ENCODE measurements around the gene PARD3.

The PARD3 gene

DNA sequence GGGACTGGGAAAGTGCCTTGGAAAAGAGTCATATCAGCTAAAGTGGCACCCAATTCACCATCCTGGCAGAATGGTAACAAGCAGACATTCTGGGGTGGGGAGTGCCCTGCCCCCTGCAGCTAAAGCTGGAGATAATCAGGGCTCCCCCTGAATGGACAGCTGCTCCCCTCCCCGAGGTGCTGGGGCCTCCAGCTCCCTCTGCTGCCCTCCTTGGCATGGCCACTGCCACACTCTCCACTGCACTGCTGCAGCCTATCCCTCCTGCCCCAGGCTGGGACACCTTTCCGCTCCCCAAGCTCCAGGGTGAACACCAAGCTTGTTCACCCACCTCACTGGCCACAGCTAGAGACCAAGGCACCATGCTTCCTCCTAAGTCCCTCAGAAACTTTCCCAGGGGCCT, 9.8 kb upstream of the PARD3 start:
- DNase-seq (ENCODE audit: low spot score), result no peak

DNA sequence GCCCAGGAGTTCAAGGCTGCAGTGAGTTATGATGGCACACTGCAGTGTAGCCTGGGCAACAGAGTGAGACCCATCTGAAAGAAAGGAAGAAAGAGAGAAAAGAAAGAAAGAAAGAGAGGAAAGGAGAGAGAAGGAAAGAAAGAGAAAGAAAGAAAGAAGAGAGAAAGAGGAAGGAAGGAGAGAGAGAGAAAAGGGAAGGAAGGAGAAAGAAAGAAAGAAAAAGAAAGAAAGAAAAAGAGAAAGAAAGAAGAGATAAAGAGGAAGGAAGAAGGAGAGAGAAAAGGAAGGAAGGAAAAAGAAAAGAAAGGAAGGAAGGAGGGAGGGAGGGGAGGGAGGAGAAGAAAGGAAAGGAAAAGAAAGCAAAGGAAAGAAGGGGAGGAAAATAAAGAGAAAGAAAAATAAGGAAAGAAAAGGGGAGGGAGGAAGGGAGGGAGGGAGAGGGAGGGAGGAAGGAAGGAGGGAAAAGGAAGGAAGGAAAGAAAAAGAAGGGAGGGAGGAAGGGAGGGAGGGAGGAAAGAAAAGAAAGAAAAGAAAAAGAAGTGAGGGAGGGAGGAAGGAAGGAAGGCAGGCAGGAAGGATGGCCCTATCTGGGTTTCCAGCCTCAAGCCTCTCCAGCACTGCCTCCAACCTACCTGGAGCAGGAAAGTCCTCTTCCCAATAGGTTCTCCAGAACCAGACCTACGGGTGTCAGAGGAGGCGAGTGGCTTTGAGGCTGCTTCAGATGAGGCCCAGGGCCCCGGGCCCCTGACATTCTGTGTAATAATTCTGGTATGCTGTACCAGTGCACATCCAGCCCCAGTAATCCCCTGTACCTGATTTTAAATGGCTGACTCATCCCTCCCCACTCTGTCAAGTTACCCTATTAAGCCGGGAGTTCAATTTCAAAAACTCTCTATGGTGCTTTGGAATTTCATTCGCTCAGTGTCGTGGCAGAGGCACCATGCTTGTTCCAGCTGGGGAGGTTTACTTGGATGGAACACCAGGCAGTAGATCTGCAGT, 6.8 kb upstream of the PARD3 start:
- DNase-seq (ENCODE audit: low spot score), result no peak

DNA sequence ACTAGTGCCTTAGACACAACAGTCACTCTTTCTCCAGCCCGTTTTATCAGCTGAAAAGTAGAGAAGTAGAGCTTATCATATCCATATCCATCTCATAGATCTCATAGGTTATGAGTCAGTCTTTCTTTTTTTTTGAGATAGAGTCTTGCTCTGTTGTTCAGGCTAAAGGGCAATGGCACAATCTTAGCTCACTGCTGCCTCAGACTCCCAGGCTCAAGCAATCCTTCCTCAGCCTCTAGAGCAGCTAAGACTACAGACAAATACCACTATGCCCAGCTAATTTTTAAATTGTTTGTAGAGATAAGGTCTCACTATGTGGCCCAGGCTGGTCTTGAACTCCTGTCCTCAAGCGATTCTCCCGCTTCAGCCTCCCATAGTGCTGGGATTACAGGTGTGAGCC, 2.5 kb upstream of the PARD3 start:
- DNase-seq (ENCODE audit: low spot score), result no peak

DNA sequence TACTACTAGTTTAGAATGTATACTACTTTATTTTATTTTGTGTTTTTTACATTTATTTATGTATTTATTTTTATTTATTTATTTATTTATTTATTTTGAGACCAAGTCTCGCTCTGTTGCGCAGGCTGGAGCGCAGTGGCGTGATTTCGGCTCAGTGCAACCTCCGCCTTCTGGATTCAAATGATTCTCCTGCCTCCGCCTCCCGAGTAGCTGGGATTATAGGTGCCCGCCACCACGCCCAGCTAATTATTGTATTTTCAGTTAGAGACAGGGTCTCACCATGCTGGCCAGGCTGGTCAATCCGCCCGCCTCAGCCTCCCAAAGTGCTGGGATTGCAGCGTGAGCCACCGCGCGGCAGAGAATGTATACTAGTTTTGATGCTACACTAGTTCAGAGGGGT, 2.0 kb upstream of the PARD3 start:
- no peak for DNase-seq (ENCODE audit: low spot score)

DNA sequence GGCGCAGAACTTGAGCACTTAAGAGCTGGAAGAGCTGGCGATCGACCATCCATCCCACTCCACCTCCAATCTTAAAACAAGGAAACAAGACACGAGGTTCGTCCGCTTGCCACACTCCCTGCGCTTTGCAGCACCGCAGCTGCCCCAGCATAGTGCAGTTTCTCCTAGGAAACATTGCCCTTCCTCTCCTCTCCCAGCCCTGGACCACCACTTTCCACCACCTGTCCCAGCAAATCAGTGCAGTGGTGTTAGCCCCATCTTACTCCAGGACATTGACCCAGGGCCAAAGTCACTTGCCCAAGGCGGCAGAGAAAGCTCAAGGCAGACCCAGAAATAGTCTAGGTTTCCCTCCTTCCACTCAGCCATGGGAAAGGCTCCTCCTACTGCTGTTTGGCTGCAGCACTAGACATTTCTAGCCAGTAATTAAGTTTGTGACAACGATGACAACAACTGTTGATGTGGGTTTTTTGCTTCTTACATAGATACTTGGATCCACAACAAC, 1.5 kb upstream of the PARD3 start:
- DNase-seq (ENCODE audit: low spot score), result no peak

DNA sequence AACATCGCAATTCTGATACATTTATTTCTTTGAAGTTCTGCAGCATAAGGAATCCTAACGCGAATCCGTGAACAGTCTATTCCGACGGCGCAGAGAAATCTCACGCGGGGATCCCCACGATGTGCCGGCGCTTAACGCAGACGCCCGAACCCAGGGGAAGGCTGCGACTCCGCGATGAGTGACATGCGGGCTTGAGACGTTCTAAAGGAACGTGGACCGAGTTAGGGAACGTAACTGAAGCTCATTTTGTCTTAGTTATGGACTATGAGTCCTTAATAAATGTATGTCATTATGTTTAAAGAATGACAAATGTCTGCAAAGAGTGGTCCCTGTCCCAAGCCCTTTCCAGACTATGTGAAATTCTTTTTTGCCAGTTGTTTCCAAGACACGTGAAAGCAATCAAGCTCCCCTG, 995 bp upstream of the PARD3 start:
- no peak for DNase-seq (ENCODE audit: low spot score)

DNA sequence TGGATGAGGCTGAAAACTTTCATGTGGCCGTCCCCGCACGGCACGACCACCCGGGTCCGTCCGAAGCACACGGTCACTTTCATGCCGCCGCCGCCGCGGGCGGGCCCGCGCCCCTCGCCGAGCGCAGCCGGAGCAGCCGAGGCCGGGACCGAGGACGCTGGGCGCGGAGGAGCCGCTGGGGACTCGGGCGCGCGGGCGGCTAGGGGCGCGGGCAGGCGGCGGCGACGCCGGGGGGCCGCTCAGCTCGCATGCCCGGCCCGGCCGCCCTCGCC, 247 bp downstream of the PARD3 start:
- no peak for DNase-seq (ENCODE audit: low spot score)

DNA sequence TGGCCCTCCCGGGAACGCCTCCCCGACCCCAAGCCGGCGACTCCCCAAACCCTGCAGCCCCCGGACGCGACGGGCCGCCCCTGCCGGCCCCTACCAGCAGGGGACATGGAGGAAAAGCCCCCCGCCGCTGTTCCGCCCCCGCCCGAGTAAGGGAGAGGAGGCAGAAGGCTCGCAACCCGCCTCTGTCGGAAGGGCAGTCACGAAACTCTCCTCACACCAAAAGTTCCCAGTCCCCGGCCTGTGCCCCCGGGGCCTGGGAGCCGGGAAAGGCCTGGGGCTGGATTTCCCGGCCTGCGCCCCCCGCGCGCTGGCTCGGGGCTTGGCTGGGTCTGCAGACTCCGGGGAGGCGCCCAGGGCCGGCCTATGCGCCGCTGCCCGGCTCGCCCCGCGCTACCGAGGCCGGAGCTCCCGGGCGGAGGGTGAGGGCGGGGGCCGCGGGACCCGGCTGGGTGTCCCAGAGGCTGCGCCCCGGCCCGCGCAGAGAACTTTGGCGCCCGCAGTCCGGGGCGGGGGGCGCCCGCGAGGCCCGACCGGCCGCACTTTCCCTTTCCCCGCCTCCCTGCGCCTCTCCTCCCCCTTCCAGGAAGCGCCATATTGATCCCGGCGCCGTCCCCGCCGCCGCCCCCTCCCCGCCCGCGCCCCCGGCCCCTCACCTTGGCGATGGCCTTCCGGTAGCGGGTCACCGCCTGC, 728 bp downstream of the PARD3 start:
- no peak for DNase-seq (ENCODE audit: low spot score)

DNA sequence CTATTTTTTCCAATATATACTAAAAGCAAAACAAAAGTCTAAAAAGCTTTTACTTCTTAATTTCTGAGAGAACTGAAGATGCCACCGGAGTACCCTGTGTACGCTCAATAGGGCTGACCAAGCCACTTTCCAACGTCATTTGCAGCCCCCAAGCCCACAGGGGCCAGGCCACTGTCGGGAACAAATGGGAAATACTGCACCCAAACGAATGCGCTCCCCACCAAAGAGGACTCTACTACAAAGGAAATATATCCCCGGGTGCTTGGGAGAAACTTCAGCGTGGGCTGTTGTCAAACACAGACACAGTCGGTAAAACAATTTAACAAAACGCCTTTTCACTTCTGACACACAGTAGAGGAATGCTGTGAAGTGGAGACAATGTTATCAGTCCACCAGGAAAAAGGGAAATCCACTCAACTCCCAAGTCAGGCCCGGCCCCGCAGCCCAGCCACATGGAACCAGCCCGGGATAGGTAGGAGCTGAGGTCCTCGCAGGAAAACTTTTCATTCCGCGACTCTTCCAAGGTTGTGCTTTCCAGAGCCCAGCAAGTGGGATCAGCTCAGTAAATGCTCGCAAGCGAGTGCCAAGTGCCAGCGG, 1.4 kb downstream of the PARD3 start:
- DNase-seq (ENCODE audit: low spot score), result no peak

DNA sequence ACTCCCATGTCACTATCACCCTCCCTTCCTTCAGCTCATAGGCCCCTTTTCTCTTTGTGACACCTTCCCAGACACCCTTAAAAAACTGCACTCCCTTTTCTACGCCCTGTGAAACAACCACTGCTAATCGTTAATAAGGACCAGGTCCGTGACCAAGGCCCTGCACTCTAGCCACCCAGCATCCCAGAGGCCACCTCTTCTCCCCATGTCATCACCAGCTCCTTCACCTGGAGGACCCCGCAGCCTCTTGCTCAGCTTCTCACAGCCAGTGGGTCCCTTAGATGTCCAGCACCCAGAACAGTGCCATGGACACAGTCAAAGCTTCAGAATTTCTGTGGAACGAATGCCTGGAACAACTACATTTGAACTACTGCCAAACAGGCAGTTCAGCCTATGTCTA, 2.3 kb downstream of the PARD3 start:
- DNase-seq (ENCODE audit: low spot score), result no peak

DNA sequence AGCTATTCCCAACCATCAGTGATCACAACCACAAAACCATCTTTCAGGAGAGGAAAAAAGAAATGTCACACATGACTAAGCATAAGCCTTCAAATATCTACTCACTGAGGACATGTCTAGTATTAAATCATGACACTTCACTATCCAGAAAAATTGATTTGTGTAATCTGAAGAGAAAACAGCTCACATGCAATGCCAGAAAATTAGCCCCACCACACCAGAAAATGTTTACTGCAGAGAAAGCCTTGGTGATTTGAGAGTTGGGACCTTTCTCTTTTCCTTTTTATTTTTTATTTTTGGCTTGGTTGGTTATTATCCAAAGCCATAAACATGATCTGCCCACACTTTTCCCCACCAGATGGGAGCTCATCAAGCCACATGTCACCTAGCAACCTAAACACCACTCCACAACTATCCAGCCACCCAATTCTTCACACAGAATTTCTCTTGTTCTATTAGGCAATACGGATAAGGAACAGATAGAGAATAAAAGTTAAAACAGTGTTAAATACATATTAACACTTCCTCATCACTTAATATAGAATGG, 3.1 kb downstream of the PARD3 start:
- DNase-seq (ENCODE audit: low spot score), result no peak

DNA sequence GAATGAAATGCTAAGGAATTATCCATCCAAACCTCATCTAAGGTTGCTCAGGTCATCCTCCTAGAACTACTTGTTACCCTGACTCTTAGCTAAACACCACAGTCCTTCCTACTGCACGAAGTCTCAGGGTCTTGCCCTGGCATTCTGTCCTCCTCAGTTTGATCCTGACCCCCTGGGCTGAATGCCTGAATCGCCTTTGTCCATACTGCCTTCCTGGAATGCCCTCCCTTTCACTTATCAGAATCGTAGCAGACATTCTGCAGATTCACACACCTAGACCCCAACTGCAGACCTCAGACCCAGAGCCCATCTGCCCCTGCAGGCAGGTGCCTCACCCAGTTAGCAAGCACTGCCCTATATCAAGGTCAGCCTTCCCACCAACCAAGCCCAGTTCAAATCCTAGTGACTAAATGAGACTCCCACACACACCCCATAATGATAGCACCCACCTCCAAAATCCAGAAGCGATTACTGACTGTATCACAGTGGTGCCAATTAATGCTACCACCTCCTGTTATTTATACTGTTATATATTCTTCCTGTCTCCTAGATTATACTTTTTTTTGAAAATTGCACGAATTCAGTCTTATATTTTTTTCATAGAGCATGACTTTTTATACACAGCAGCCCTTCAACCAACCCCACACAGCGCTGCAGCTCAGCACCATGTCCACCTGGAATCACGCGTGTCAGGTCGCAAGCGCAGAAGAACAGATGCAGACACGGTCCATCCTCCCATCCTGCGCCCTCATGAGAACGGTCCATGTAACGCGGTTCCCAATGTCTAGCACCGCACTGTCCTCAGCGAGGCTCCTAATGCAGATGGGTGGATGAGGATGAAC, 3.7 kb downstream of the PARD3 start:
- DNase-seq (ENCODE audit: low spot score), result no peak

DNA sequence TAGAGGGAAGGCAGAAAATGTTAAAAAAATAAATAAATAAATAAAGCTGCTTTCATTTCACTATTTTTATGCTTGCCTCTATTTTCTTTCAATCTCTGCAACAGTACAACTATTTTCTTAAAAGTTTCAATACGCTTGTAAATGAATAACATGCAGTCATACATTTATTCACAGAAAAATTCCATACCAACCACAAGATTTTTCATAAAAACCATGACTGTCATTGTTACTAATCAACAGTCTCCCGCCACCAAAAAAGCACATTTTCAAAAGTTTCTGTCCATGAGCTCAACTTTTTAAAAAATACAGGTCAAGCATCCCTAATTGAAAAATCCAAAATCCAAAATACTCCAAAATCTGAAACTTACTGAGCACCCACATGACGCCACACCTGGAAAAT, 5.3 kb downstream of the PARD3 start:
- no peak for DNase-seq (ENCODE audit: low spot score)

DNA sequence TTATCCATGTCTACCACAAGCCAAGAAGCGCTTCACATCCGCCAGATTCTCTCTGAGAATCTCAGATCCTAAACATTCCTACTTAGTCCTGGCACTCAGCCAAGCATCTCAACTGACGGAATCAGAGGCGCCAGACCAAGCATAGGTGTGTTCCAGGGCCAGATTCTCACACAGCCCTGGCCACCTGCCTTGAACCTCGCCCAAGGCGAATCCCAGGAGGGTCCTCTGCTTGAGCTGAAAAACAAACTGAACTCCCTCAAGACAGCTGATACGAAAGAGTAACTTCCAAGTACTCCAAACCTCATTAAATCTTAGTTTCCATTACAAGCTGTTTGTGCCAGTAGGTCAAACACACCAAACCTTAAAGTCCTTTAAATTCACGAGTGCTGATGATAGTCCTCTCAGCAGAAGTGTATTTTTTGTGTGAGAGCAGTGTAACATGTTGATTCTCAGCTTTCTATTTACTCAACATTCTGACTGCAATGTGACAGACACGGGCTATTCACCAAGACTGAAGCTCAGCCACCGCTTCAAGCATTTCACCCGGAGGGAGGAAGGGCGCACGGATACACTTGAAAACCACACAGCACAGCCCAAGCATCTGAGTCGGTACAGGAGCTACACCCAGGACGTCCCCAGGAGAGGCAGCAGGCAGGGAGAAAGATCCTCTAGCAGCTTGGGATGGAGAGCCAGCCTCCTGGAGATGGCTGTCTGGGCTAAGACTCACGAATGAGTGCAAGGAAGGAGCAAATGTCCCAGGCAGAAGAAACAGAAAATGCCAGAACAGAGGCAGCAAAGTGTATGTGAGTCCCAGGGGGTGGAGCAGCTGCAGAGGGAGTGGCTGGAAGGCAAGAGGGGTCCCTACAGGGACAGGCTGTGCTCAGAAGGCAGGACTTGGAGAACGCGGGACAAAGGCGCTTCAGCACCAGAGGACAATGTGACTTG, 6.0 kb downstream of the PARD3 start:
- no peak for DNase-seq (ENCODE audit: low spot score)

DNA sequence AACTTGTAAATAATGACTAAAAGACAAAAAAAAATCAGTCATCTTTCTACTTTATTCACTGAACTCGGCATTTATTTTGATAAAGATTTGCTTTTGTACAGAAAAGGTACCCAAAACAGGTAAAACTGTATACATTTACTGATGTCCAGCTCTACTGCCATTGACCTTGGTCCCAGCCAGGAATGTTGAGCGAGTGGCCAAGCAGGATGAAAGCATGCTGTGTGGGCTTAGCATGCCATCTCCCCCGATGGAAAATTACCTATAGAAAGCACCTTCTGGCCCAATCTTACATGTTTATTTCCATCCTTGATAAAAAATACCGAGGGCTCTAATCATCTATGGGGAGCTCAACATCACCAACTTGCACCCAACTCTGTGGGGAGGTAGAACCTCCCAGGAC, 6.8 kb downstream of the PARD3 start:
- DNase-seq (ENCODE audit: low spot score), result no peak

DNA sequence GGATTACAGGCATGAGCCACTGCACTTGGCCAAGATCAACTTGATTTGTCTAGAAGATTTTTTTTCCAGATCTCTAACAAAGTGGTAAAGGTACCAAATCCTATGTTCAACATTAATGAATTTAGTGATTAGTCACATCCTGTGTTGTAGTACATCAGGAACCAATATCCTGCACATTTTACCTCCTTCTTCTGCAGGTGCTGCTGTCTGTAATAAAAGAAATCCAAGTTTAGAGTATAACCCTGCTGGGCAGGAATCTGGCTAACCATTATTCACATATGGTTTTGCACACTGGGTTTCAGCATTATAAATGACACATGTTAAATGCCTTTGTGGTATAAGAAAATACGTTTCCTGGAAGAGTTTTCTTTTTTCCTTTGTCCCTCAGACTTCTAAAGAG, 10.8 kb downstream of the PARD3 start:
- no peak for DNase-seq (ENCODE audit: low spot score)

DNA sequence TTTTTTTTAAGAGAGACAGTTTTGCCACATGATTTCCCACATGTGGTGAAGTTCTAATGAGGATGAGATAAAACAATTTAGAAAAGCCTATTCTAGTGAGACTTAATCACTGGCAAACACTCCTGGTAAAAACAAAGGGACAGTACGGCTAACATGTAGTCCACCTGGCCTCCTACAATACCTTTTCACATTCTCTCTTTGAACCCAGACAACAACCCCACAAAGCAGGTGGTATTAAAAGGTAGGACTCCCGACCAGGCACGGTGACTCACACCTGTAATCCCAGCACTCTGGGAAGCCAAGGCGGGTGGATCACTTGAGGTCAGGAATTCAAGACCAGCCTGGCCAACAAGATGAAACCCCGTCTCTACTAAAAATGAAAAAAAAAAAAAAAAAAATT, 12.4 kb downstream of the PARD3 start:
- DNase-seq (ENCODE audit: low spot score), result no peak

DNA sequence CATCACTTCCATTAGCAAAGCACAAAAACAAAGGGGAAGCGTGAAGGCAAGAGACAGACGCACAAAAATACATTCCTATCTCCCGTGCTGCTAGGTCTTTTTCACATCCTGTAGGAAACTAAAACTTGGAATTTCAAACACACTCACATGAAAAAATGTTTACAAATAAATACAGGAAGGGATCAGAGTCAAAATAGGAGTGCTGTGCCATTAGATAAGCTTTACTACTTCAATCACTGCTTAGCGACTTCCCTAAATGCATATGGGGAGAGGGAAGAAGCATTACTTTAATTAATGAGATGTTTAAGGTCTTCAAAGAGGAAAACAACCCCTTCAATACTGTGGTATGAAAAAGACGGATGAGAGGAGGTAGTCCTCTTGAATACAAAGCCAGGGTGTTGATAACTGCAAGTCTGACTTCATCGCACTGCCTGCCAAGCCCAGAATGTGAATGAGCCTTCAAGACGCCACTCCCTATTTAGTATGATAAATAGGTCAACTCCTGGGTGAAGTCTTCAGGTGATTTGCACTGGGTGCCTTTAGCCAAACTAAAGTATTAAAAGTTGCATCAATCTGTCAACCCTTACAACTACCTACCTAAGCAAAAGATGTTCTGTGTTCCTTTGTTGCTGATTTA, 13.9 kb downstream of the PARD3 start:
- DNase-seq (ENCODE audit: low spot score), result no peak

DNA sequence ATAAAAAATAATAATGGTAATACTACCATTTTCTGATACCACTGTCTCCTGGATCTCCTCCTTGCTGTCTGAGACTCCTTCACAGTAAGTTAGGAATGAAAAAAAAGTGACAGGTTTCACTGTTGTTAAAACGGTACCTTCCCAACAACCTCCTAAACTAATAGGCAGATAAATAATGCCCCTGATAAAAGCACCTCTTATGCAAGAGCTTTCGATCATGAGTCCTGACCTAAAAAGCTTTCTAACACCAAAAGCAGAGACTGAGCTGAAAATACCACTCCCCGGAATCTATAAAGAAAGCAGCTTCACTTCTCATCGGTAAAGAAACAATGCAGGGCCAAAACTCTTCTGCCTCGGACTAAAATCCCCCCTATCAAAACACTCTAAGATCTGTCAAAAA, 14.5 kb downstream of the PARD3 start:
- no peak for DNase-seq (ENCODE audit: low spot score)

DNA sequence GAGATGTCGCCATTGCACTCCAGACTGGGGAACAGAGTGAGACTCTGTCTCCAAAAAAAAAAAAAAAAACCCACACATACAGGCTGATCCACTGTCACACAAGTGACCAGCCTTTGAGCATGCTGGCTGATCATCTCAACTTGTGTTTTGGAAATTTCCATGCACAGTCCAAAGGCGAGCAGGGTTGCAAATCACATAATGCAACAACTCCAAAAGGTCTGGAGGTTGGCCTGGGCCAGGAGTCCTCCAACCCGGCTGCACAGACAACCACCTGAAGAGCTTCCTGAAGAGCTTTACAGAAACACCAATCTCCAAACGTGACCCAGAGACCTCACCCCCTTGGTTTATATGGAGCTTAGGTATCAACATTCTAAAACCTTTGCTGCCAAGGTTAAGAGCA, 16.4 kb downstream of the PARD3 start:
- DNase-seq (ENCODE audit: low spot score), result no peak

Measured in hematopoietic multipotent progenitor cell treated with erythropoietin and hydrocortisone succinate and interleukin-3 and kit ligand, for 17 days (in vitro differentiated cells).